H1 (cell line): ENCODE results near the gene LRWD1. TPM values are rescaled to one million over a fixed set of nuclear protein-coding genes. Genes with fewer than 3 reads are reported as not detected.
A peak's percentile ranks its signal among the peaks of the same experiment; 100 is the strongest.
"Not testable (repeated sequence)": the region's sequence is repeated elsewhere in the genome, so short reads cannot be mapped to it uniquely, and the experiment has no call there.

Source experiments
- CTCF ChIA-PET: fragments of 300-600 bp; sonication (Branson Sonifier 250); formaldehyde crosslinking; loops from one replicate; lab custom pipeline; 2021; ENCODE audit not compliant: partially characterized antibody; lab: Charles Lee
- POLR2A ChIA-PET: fragments of 300-600 bp; sonication (Branson Sonifier 250); formaldehyde crosslinking; loops from one replicate; lab custom pipeline; 2021; ENCODE audit warnings: inconsistent platforms; ENCODE audit not compliant: partially characterized antibody; lab: Charles Lee
- DNase-seq, 2 experiments: peaks; one replicate each; pipeline versions ENCODE4 v3.0.0 to v3.0.0-alpha.2; 2010 to 2022; ENCODE audit warnings: low spot score in 2 of 2, low read depth in 1 of 2, mixed read lengths in 1 of 2
- FAIRE-seq: peaks from 2 replicates; lab custom pipeline; 2011; peaks lifted over from hg19 to GRCh38; lab: Jason Lieb, UNC
- H2AFZ ChIP-seq: 2 replicates; pipeline ENCODE4 v1.8.1; 2012; ENCODE audit warnings: low read length, inconsistent platforms
- H2AK5ac ChIP-seq: 2 replicates; pipeline ENCODE4 v1.6.1; 2013; ENCODE audit warnings: low read depth, low read length
- H2BK120ac ChIP-seq: replicated peaks from 2 replicates; pipeline ENCODE3; 2013; ENCODE audit warnings: low read depth, low read length, inconsistent platforms
- H2BK12ac ChIP-seq: 2 replicates; pipeline ENCODE4 v1.6.1; 2013; ENCODE audit warnings: low read depth, low read length
- H2BK15ac ChIP-seq: 2 replicates; pipeline ENCODE4 v1.6.1; 2013; ENCODE audit warnings: low read length
- H2BK20ac ChIP-seq: 2 replicates; pipeline ENCODE4 v1.6.1; 2013; ENCODE audit warnings: low read length
- H2BK5ac ChIP-seq: 2 replicates; pipeline ENCODE4 v1.6.1; 2013; ENCODE audit warnings: low read depth, low read length
- H3K14ac ChIP-seq: 2 replicates; pipeline ENCODE4 v1.6.1; 2013; ENCODE audit warnings: inconsistent platforms; ENCODE audit not compliant: insufficient read length
- H3K18ac ChIP-seq: 2 replicates; pipeline ENCODE4 v1.6.1; 2013; ENCODE audit warnings: low read length; ENCODE audit errors: extremely low read depth
- H3K23ac ChIP-seq: 2 replicates; pipeline ENCODE4 v1.6.1; 2013; ENCODE audit warnings: inconsistent platforms; ENCODE audit not compliant: insufficient read length
- H3K23me2 ChIP-seq: 2 replicates; pipeline ENCODE4 v1.6.1; 2013; ENCODE audit warnings: low read depth, low read length
- H3K27ac ChIP-seq: 2 replicates; pipeline ENCODE4 v1.6.1; 2011; ENCODE audit warnings: low read depth, low read length, inconsistent platforms
- H3K27me3 ChIP-seq, 4 experiments: replicated peaks in 1 of 4; 1 replicate in 1 of 4; 2 replicates in 3 of 4; pipeline versions ENCODE4 v1.6.1 to v1.8.1; 2011 to 2013; ENCODE audit warnings: low read length in 3 of 4, mild to moderate bottlenecking in 3 of 4, inconsistent platforms in 2 of 4, mixed read lengths in 2 of 4, moderate library complexity in 1 of 4; ENCODE audit not compliant: control insufficient read depth in 3 of 4, insufficient read depth in 3 of 4; ENCODE audit errors: extremely low read depth in 1 of 4
- H3K36me3 ChIP-seq, 4 experiments: 2 replicates each; pipeline versions ENCODE4 v1.6.1 to v1.8.1; 2011 to 2013; ENCODE audit warnings: mild to moderate bottlenecking in 4 of 4, low read length in 3 of 4, moderate library complexity in 2 of 4, control low read depth in 1 of 4, inconsistent platforms in 1 of 4; ENCODE audit not compliant: insufficient read depth in 4 of 4, control insufficient read depth in 2 of 4
- H3K4ac ChIP-seq: replicated peaks from 2 replicates; pipeline ENCODE3; 2013; ENCODE audit warnings: low read length, low read depth, mixed read lengths, inconsistent platforms; ENCODE audit not compliant: insufficient read length
- H3K4me1 ChIP-seq, 4 experiments: replicated peaks in 1 of 4; 1 replicate in 1 of 4; 2 replicates in 3 of 4; pipeline versions ENCODE4 v1.6.1 to v1.8.1; 2011 to 2013; ENCODE audit warnings: low read length in 3 of 4, inconsistent platforms in 2 of 4, mixed read lengths in 1 of 4; ENCODE audit not compliant: insufficient read depth in 4 of 4, control insufficient read depth in 3 of 4
- H3K4me2 ChIP-seq, 2 experiments: 2 replicates each; pipeline versions ENCODE4 v1.6.1 to v1.8.1; 2011 to 2013; ENCODE audit warnings: low read depth in 2 of 2, low read length in 2 of 2, control low read depth in 1 of 2, inconsistent platforms in 1 of 2, mild to moderate bottlenecking in 1 of 2; ENCODE audit not compliant: insufficient read depth in 1 of 2
- H3K4me3 ChIP-seq, 4 experiments: fragments of 200-600, 300-600 bp in 1 of 4; sonication (generic), shearing (Covaris generic), sonication (Bioruptor Twin) in 1 of 4; 2 replicates each; pipeline versions ENCODE4 v1.5.1 to v1.8.1; 2011 to 2016; ENCODE audit warnings: low read length in 4 of 4, low read depth in 3 of 4, control low read depth in 2 of 4, inconsistent platforms in 2 of 4, mild to moderate bottlenecking in 2 of 4, mixed read lengths in 1 of 4, moderate library complexity in 1 of 4; ENCODE audit not compliant: insufficient read depth in 2 of 4; ENCODE audit errors: extremely low read depth in 1 of 4
- H3K56ac ChIP-seq: replicated peaks from 2 replicates; pipeline ENCODE3; 2013; ENCODE audit warnings: low read depth, mild to moderate bottlenecking, mixed read lengths, low read length, inconsistent platforms; ENCODE audit not compliant: insufficient read length
- H3K79me1 ChIP-seq: 2 replicates; pipeline ENCODE4 v1.6.1; 2013; ENCODE audit warnings: low read depth, low read length, control low read depth
- H3K79me2 ChIP-seq, 2 experiments: 2 replicates each; pipeline versions ENCODE4 v1.6.1 to v1.8.1; 2012 to 2013; ENCODE audit warnings: low read length in 2 of 2, mild to moderate bottlenecking in 2 of 2, inconsistent platforms in 1 of 2; ENCODE audit not compliant: insufficient read depth in 2 of 2, control insufficient read depth in 1 of 2
- H3K9ac ChIP-seq, 4 experiments: replicated peaks in 1 of 4; 1 replicate in 1 of 4; 2 replicates in 3 of 4; pipeline versions ENCODE4 v1.6.1 to v1.8.1; 2011 to 2013; ENCODE audit warnings: low read depth in 3 of 4, low read length in 3 of 4, control low read depth in 2 of 4, mild to moderate bottlenecking in 2 of 4, moderate library complexity in 2 of 4, inconsistent platforms in 1 of 4; ENCODE audit errors: extremely low read depth in 1 of 4
- H3K9me3 ChIP-seq, 2 experiments: 2 replicates each; pipeline versions ENCODE4 v1.6.1 to v1.8.1; 2012 to 2013; ENCODE audit warnings: mild to moderate bottlenecking in 2 of 2, moderate library complexity in 2 of 2, control low read depth in 1 of 2, inconsistent platforms in 1 of 2, low read depth in 1 of 2, low read length in 1 of 2, mixed read lengths in 1 of 2; ENCODE audit not compliant: insufficient read depth in 2 of 2
- H4K20me1 ChIP-seq, 2 experiments: replicated peaks in 1 of 2; 2 replicates each; pipeline versions ENCODE3 to v1.8.1; 2011 to 2013; ENCODE audit warnings: inconsistent platforms in 2 of 2, low read length in 2 of 2, mild to moderate bottlenecking in 1 of 2; ENCODE audit not compliant: insufficient read depth in 2 of 2, control insufficient read depth in 1 of 2
- H4K5ac ChIP-seq: 2 replicates; pipeline ENCODE4 v1.6.1; 2013; ENCODE audit warnings: low read length, low read depth, mixed read lengths, inconsistent platforms; ENCODE audit not compliant: insufficient read length
- H4K8ac ChIP-seq: 2 replicates; pipeline ENCODE4 v1.8.0; 2013; ENCODE audit warnings: mild to moderate bottlenecking, moderate library complexity, low read length, inconsistent platforms; ENCODE audit not compliant: insufficient read depth; ENCODE audit errors: extremely low read depth
- H4K91ac ChIP-seq: replicated peaks from 2 replicates; pipeline ENCODE3; 2013; ENCODE audit warnings: low read length, mixed read lengths, inconsistent platforms; ENCODE audit not compliant: insufficient read length
- WGBS, 2 experiments: shearing (Covaris generic) in 1 of 2; methylation state at CpG; one replicate each; pipeline versions ENCODE4 v1.1.6 to v1.1.7; 2013 to 2015; ENCODE audit warnings: low lambda C conversion rate in 2 of 2, mixed read lengths in 2 of 2, inconsistent platforms in 1 of 2, low coverage in 1 of 2, missing lambda C conversion rate in 1 of 2; ENCODE audit not compliant: insufficient replicate concordance in 2 of 2, insufficient coverage in 1 of 2, insufficient read length in 1 of 2; ENCODE audit errors: extremely low coverage in 1 of 2, missing lambda C conversion rate in 1 of 2; 5-methylcytosine and 5-hydroxymethylcytosine counted together
- polyA plus RNA-seq, 7 experiments: library from polyadenylated mRNA; depleted of rRNA in 3 of 7; stranded (reverse) in 5 of 7; unstranded in 2 of 7; fragments of >200 nt in 5 of 7; fragments of 200-250 nt in 2 of 7; gene quantifications; 1 replicate in 5 of 7; 2 replicates in 1 of 7; 4 replicates in 1 of 7; pipeline versions ENCODE4 v1.2.1 to v1.2.3, GENCODE V29; 2011 to 2013; ENCODE audit warnings: missing spikeins in 2 of 7, mixed read lengths in 2 of 7
- total RNA-seq: library from RNA; stranded (reverse); fragmentation: NEBNext Ultra II Directional; extraction: Animal tissue kit (Norgen Biotek cat#: 25700); gene quantifications from 2 replicates; pipeline ENCODE4 v1.2.1, GENCODE V29; 2021

The LRWD1 gene
- total and polyA plus RNA-seq, 2 of the 8 experiments (the other 6 are each of a cell fraction or from before 2014, with no cell fraction given) = 23.4 to 26.8 TPM

- H2BK20ac ChIP-seq, H3K36me3 ChIP-seq, H3K18ac ChIP-seq, H3K14ac ChIP-seq, H4K20me1 ChIP-seq, H3K56ac ChIP-seq, H3K27me3 ChIP-seq, H3K4me2 ChIP-seq, CTCF ChIA-PET, H3K27ac ChIP-seq, H2AFZ ChIP-seq, H2BK15ac ChIP-seq, H4K5ac ChIP-seq, H2AK5ac ChIP-seq, H3K9me3 ChIP-seq, H2BK12ac ChIP-seq, H3K23me2 ChIP-seq, H2BK120ac ChIP-seq, H2BK5ac ChIP-seq, H3K9ac ChIP-seq, H3K79me1 ChIP-seq, H4K91ac ChIP-seq, H4K8ac ChIP-seq, POLR2A ChIA-PET, H3K4me1 ChIP-seq, FAIRE-seq, H3K79me2 ChIP-seq, H3K23ac ChIP-seq, H3K4ac ChIP-seq, H3K4me3 ChIP-seq: not testable (repeated sequence)
- DNase-seq = peak in 1 of 2 experiments; percentile 39
- WGBS, 2 experiments = no CpG with 5 or more reads among the region's 10 CpGs
These were observed 17.2 kb downstream of the LRWD1 start for GRCh38 chr7:102481962-102482361.

GRCh38 chr7:102484317-102484716, 19.5 kb downstream of the LRWD1 start:
- H2BK5ac ChIP-seq, H3K4me1 ChIP-seq, H4K20me1 ChIP-seq, H3K18ac ChIP-seq, H3K56ac ChIP-seq, CTCF ChIA-PET, H3K79me2 ChIP-seq, POLR2A ChIA-PET, H3K27me3 ChIP-seq, H2BK12ac ChIP-seq, H3K23ac ChIP-seq, FAIRE-seq, H3K14ac ChIP-seq, H3K36me3 ChIP-seq, H2BK120ac ChIP-seq, H3K4ac ChIP-seq, H4K91ac ChIP-seq, H4K8ac ChIP-seq, H2BK15ac ChIP-seq, H3K4me3 ChIP-seq, H4K5ac ChIP-seq, H2AFZ ChIP-seq, H3K23me2 ChIP-seq, H3K79me1 ChIP-seq, H3K4me2 ChIP-seq, H3K9me3 ChIP-seq, H3K9ac ChIP-seq, H3K27ac ChIP-seq, H2BK20ac ChIP-seq, H2AK5ac ChIP-seq: not testable (repeated sequence)
- no CpG with 5 or more reads among the region's 5 CpGs for WGBS, 2 experiments
- DNase-seq = peak in 1 of 2 experiments; percentile 27
